IPS DF 19.7 (cell line): ENCODE results near the gene IL1RAPL2.

Source experiments
- DNase-seq: peaks from one replicate; pipeline ENCODE4 v3.0.0-alpha.2; 2013; ENCODE audit warnings: low read depth, low spot score

Gene IL1RAPL2

GRCh38 chrX:105461016-105461415 is 895.0 kb downstream of the IL1RAPL2 start:
- no peak for DNase-seq

DNA sequence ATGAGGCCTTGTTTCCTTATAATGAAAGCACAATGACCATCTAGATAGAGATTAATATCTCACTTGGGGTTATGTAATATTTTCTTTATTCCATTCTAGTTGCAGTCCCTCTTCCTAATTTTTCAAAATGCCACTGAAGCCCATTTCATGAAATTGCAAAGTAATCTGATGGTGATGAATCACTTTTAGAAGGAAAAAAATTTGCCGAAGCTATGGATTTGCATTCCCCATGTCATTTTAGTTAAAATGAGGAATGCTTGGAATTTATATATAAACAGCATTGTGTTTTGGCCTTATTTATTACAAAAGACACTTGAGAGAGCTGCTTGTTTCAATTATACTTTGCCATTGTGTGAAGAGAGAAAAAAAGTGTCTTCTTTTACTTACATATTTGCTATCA is 896.2 kb downstream of the IL1RAPL2 start:
- no peak for DNase-seq

- DNase-seq = no peak
These were observed 897.5 kb downstream of the IL1RAPL2 start for GRCh38 chrX:105463473-105463872.

- DNase-seq = no peak
These were observed 898.6 kb downstream of the IL1RAPL2 start for GRCh38 chrX:105464618-105465017.

DNA sequence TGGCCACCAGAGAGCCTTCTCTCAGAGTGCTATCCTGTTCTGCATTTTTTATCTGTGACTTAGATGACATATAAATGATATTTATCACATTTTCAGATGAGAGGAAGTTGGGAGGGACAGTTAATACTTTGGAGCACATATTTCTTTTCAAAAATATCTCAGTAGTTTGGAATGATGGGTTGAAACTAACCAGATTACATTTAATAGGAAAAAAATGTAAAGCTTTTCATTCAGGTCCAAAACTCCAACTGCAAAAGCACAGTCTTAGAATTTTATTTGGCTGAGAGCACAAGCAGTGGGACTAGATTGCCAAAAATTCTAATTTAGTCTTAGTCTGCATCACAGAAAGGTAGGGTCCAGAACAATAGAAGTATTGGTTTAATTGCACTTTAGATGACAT is 902.7 kb downstream of the IL1RAPL2 start:
- DNase-seq = no peak

- no peak for DNase-seq
These were observed 905.6 kb downstream of the IL1RAPL2 start for GRCh38 chrX:105471597-105471996.

- no peak for DNase-seq
These were observed 909.8 kb downstream of the IL1RAPL2 start for GRCh38 chrX:105475801-105476200.

- DNase-seq = no peak
These were observed 911.4 kb downstream of the IL1RAPL2 start for GRCh38 chrX:105477351-105477750.

- DNase-seq = no peak
These were observed 914.8 kb downstream of the IL1RAPL2 start for GRCh38 chrX:105480646-105481310.

DNA sequence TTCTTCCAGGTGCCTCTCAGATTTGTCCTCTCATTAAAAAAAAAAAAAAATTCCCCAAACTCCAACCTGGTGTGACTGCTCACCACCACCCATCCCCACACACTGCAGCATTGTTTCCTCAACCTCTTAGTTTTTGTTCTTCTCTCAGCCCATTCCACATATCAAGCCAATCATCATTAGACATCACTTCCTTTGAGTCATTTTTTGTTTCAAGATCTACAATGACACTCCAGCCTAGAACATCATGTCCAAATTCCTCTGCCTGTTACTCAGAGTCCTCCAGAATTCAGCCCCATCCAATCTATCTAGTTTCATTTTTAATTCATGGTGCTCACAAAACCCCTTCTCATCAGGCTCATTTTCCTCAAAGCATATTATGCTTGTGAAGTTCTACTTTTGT is 917.0 kb downstream of the IL1RAPL2 start:
- no peak for DNase-seq

DNA sequence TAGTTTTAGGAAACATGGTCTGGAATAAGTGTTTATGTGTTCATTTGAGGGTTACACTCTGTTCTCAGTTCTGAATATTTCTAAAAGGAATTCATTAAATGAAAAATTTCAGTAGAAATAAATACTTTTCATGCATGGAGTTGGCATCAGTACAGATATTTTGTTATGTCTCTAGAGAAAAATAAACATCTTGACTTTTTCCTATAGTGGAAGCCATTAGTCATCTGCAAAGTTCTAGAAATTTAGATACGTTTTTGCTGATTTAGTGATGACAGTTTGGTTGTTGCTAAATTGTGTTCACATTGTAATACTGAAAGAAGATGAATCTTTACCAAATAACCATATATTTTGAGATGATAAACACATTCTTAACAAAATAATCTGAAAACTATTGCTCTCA is 922.7 kb downstream of the IL1RAPL2 start:
- no peak for DNase-seq

DNA sequence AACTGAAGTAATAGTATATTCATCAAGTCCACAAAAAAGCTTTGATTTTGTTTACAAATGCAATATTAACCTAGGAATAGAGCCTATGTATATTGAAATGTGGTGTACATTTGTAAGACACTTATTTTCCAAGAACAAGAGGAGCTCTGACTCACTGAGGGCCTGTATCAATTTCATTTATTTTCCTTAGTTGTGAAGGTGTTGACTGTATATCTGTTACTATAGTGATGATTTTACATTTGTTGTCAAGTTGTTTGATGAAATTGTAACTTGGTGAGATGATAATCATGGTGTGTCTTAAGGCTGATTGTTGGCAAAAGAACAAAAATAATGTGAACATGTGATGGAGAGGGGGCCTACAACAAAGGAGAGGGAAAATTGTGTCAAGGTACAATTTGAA is 929.4 kb downstream of the IL1RAPL2 start:
- DNase-seq = no peak

DNA sequence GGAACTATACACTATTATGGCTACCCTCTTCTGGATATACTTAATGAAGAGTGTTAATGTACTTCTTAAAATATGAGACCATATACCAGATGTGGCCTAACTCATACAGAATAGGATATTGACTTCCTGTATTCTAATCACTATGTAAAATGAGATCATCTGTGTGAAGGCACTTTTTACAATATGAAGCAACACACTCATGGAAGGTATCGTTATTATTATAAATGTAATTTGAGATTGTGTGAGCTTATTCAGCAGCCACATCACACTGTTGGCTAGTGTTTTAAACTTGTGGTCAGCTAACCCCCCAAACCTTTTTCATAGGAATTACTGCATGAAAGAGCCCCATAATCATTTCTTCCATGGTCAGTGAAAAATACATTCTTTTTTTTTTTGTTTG is 936.3 kb downstream of the IL1RAPL2 start:
- DNase-seq = no peak

GRCh38 chrX:105515561-105515960 is 949.6 kb downstream of the IL1RAPL2 start:
- no peak for DNase-seq

DNA sequence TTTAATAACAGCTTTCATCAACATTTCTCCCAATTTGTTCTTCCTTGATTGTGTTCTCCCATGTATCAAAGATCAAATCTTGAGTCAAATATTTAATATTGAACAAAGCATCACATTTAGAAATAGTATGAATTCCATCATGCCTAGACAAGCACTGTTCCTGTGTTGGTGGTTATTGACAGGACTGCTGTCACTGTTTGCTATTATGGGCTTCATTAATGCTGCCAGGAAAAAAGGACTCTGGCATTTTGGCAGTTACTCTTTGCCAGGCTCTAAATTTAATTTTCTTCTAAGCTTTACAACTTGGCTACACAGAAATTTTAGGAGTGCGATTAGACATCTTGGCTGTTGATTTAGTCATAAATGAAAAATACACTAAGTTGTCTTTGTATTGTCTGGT is 960.4 kb downstream of the IL1RAPL2 start:
- no peak for DNase-seq

- no peak for DNase-seq
These were observed 961.8 kb downstream of the IL1RAPL2 start for GRCh38 chrX:105527759-105528158.

- DNase-seq = no peak
These were observed 968.0 kb downstream of the IL1RAPL2 start for GRCh38 chrX:105533951-105534350.

DNA sequence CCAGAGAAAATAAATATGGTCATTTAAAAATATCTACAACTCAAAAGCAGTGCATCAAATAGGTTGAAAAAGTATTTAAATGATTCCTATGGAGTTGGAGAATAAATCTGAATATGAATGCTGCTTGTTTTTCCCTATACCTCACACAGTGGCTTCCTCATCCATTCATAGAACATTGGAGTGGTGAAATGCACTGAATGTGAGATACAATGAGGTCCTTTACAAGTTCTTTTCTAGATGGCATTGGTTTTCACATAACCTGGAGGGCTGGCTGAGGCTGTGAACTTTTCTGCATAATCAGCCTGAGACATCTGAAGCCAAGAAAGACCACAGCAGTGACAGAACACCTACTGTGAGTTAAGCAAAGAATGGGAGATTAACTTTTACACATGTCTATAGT is 977.3 kb downstream of the IL1RAPL2 start:
- DNase-seq = no peak

GRCh38 chrX:105550043-105550663 is 984.2 kb downstream of the IL1RAPL2 start:
- no peak for DNase-seq

DNA sequence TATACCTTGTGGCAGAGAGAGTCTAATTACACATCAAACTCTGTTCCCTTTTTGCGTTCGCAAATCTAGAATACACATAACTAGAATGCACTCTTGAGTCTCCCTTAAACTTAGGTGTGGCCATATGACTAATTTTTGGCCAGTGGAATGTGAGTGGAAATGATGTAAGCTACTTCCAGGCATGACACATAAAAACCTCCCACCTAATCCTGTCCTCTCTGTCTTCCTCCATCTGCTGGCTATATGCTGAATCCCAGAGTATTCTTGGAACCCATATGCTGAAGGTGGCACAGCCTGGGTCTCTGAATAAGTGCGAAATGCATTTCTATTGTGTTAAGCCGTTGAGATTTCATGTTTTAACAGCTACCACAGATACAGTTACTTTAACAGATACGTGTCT is 986.4 kb downstream of the IL1RAPL2 start:
- DNase-seq = no peak

DNA sequence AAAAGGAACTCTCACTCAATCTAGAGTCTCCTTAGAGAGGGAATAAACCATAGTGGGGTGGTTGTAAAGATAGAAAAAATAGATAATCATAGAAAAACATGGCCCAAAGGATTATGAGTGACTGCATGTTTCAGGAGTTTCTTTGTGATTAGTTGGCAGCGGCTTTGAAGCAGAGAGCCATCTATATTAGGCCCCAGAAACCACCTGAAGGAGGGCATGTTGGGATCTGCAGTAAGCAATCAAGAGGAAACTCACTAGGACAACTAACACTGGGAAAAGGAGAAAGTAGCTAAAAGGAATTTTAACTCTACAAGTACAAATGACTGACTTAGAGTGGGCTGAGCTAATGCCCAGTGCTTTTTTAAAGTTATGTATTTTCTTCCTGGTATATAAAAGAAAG is 987.1 kb downstream of the IL1RAPL2 start:
- DNase-seq = no peak

DNA sequence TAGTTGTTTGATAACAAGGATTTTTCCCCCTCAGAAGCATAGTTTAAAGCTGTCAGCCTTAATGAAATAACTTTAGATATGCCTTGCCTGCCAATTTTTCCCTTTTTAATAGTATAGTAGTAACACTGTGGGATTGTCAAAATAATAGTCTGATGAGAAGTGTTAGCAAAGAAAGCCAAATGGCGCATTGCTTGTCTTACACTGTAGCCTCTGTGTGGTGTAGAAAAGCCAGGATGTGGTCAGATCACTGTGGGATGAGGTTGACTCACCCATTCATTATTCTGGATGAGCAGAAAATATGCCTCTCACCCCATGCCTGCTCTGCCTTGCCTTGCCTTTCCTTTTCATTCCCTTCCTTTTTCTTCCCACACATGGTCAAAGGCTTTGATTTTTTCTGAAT is 998.5 kb downstream of the IL1RAPL2 start:
- DNase-seq = no peak

GRCh38 chrX:105565856-105566255 is 999.9 kb downstream of the IL1RAPL2 start:
- no peak for DNase-seq

GRCh38 chrX:105567082-105567481 is 1001.1 kb downstream of the IL1RAPL2 start:
- DNase-seq = no peak
